Stimulated activated CD4-positive, alpha-beta T cell treated with anti-CD3 and anti-CD28 coated beads, Interleukin-12 subunit alpha, Interleukin-12 subunit beta, amount 100 ng/mL, for 48 hours (primary cell): ENCODE results near the gene CHRNA4.

Experiments used
- DNase-seq, 3 donors: peaks; one replicate each; pipeline ENCODE4 v3.0.0-alpha.2; 2020; ENCODE audit warnings: low read depth in 2 of 3, low spot score in 1 of 3

Gene CHRNA4

GRCh38 chr20:63360850-63361518 is at the start of gene CHRNA4:
Gene CHRNA4 (minus strand): TSS chr20:63361349. CDS start chr20:63361165, 184 bp downstream.
- DNase-seq = no peak

DNA sequence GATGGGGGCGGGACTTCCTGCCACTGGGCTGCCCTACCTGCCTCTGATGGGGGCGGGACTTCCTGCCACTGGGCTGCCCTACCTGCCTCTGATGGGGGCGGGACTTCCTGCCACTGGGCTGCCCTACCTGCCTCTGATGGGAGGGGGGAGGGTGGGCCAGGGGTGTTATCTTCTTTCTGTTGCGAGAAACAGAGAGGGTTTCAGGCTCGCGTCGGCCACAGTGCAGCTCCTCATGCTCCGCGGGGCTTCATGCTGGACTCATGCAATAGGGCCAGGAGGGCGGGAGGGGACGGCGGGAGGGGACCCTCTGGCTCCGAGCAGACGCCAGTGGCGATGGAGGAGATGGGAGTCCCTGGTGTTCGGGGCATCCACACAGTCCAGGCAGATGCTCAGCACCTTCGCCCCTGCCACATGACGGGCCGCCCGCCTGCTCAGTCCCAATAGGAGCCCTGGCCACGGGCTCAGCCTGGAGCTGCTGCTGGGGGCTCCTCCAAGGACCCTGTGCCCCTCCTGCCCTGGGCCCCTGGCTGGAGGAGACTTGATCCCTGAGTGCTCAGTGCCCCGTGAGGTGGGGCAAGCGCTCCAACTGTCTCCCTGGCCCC is 48.8 kb upstream of the CHRNA4 start:
- DNase-seq = no peak

DNA sequence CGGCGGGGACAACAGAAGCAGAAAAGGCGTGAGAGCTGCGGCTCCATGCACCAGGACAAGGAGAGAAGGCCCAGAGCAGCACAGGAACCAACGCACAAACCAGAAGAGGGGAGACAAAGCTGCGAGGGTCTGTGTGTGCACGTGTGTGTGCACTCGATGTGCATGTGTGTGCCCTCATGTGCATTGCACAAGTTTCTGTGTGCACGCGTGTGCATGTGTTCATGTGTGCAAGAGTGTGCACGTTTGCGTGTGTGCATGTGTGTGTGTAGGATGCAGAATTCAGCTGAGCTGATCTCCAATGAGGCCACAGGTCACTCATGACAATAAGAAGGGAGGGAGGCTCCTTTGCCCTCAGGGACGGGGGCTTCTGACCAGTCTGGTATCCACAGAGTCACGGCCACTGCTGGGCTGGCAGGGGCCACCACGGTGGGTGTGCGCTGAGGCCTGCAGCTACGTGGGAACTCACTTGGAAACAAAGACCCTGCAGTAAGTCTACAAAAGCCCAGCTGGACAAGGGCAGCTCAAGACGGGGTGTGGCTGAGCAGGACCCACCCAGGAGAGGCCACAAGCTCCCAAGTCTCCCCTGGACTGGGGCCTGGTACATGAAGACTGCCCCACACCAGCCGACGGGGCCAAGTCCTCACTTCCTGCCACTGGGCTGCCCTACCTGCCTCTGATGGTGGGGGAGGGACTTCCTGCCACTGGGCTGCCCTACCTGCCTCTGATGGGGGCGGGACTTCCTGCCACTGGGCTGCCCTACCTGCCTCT is 48.1 kb upstream of the CHRNA4 start:
- no peak for DNase-seq

GRCh38 chr20:63408684-63409046 is 47.5 kb upstream of the CHRNA4 start:
- no peak for DNase-seq

GRCh38 chr20:63407928-63408683 is 47.0 kb upstream of the CHRNA4 start:
- DNase-seq = no peak

DNA sequence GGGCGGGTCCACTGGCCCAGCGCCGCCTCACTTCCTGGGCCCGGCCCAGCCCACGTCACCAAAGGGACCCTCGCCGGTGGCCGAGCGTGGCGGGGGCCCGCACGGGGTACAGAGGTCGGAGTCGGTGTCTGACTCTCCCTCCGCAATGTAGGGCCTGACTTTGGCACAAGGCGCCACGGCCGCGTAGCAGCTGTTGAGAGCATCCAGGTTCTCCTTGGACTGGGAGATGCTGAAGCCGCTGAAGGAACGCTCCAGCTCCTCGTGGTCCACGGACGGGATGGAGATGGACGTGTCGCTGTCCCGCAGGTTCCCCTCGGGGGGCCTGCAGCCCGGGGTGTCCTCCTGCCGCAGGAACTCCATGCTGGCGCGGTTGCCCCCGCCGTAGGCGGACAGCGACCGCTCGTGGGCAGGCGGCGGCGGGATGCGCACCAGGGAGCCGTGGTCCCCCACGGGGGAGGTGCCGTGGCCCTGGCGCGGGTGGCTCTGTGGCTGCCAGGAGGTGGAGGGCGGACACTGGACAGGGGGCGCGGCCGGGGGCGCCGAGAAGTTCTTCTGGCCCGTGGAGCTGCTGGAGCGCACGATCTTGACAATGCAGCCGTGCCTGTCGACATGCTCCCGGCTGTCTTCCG is 45.6 kb upstream of the CHRNA4 start:
- no peak for DNase-seq

DNA sequence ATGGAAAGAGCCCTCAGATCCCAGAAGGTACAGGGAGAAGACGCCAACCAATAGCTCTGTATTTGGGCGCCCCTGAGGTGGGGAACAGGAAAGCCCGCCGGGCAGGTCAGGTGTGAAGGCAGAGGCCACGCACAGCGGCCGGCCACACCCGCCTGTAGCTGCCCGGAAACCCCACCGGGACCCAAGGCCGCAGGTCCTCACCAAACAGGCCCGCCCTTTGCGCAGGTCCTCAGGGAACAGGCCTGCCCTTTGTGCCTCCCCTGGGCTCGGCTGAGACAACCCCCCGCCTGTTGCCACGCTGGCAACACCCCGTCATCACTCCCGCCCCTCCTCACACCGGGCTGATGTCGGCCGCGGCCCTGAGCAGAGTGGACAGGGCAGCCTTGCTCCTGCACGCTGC is 44.9 kb upstream of the CHRNA4 start:
- no peak for DNase-seq

GRCh38 chr20:63405102-63405730 is 44.1 kb upstream of the CHRNA4 start:
- DNase-seq = no peak

DNA sequence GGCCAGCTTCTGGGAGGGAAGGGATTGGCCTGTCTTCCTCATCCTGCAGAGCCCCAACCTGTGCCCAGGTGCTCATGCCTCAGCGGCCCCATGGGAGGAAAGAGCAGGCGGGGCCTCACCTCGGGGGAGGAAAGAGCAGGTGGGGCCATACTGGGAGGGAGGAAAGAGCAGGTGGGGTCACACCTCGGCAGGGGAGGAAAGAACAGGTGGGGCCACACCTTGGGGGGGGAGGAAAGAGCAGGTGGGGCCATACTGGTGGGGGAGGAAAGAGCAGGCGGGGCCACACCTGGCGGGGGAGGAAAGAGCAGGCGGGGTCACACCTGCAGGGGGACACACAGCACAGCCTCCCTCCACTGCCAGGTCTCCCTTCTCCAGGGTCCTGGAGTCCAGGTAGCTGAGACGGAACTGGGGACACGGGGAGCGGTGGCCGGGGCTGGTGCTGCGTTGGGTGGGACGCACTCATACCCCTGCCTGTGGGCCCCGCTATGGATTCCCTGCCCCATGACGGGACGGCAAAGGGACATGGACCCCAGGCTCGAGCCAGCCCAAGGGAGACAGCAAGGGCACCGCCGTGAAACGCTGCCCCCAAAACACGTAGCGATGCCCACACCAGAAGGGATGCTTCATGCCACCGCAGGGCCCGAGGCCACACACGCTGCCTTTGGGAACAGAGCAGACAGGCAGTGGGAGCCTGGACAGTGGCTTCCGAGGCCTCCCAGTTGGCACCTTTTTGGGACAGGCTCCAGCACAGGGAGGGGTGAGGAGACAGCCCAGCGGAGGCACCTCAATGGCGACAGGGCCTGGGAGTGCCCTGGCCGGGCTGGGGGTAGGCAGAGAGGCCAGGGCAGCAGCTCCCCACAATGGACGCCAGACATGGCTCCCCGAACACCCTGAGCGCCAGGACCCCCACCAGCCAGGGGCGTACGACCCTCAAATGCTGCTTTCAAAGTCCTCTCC is 43.3 kb upstream of the CHRNA4 start:
- DNase-seq = no peak

DNA sequence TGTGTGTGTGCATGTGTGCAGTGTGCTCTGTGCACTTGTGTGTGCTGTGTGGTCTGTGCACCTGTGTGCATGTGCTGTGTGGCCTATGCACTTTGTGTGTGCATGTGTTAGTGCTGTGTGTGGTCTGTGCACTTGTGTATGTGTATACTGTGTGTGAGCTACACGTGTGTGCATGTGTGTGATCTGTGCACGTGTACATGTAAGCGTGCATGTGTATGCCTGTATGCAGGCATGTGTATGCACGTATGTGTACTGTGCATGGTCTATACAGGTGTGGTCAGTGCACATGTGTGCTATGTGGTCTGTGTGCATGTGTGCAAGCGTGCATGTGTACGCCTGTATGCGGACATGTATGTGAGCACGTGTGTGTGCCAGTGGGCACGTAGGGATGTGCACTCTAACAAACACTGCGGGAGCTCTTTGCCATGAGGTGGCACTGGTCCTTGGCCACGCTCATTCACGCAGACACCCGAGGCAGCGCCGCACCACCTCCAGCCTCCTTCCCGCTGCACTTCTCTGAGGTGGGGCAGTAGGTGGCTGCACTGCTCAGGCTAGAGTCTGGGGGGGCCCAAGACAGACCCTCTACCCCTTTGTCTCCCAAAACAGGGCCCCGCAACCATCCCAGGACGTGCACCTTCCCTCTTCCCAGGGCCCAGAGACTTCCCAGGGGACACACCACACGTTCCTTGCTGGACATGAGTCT is 42.4 kb upstream of the CHRNA4 start:
- DNase-seq = no peak

- no peak for DNase-seq
These were observed 41.7 kb upstream of the CHRNA4 start for GRCh38 chr20:63402860-63403220.

DNA sequence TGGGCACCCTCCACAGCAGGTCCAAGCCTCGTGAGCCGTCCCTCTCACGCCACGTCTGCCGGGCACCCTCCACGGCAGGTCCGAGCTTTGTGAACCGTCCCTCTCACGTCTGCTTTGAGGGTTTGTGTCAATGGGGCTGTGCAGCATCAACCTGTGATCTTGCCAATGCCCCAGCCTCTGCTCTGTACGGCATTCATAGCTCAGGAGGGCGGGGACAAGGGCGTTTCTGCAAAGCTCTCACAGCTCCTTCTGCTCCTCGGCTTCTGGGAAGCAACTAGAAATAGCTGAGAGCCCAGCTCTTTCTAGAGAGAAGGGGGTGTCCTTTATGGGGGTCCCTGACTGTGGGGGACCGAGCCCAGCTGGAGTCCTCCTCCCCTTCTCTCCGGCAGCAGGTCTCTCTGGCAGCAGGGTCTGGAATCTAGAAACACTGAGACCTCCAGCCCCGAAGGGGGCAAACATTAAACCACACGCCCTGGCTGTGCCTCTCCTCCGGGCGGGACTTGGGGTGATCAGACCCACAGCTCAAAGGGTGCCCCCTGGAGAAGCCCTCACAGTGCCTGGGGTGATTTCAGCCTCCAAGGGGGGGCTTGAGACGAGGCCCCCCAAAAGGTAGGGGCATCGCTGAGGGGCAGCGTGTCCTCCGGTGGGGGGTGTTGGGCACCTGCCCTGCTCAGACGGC is 41.2 kb upstream of the CHRNA4 start:
- no peak for DNase-seq

DNA sequence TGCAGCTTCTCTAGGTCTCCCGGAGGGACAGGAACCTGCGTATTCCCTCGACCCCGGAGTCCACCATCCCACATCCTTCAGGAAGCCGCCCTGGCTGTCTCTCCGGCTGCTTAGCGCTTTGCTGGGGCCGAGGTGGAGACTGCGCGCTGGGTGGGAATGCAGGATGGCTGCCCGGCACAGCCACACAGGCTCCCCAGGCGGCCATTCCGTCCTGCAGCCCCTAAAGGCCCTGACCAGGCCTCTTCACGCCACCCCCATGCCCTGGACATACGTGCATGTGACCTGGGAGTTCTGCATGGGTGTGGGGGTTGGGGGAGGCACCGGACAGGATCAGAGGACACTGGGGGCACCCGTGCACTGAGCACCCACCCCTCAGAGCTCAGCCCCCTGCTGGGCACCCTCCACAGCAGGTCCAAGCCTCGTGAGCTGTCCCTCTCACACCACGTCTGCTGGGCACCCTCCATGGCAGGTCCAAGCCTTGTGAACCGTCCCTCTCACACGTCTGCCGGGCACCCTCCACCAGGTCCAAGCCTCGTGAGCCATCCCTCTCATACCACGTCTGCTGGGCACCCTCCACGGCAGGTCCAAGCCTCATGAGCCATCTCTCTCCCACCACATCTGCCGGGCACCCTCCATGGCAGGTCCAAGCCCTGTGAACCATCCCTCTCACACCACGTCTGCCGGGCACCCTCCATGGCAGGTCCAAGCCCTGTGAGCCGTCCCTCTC is 40.4 kb upstream of the CHRNA4 start:
- DNase-seq = no peak

DNA sequence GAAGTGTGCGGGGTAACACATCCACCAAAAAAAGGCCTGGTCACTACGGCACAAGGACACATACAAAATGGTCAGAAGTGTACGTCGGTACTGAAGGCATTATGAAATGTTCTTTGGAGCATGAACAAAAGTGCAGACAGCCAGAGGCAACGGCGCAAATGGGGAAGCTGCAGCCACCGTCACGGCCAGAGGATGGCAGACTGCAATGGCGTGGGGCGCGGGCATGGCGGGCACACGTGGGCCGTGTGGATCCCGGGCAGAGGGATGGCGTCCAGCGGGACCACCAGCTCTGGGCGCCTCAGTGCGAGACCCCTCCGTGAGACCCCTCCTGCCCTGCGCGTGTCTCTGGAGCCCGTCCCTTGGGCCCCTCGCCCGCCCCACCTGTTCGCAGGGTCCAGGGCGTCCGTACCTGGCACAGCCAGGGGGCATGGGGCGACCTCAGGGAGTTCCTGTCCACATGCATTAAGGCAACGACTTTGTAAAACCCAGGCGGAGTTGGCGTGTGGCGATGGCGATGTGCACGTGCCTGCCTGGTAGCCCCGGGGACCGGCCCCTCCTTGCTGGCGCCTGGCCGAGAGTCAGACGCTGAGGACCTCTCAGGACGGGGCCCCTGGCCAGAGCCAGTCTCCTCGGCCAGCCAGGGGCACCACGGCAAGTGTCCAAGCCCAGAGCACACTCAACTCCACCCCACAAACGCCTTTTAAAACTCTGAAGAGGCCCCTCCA is 39.5 kb upstream of the CHRNA4 start:
- DNase-seq = no peak

GRCh38 chr20:63399596-63400375 is 38.6 kb upstream of the CHRNA4 start:
- DNase-seq = no peak

- DNase-seq = no peak
These were observed 37.8 kb upstream of the CHRNA4 start for GRCh38 chr20:63398744-63399514.
